Tibial artery (tissue), 4 donors: ENCODE measurements around the gene STAMBP.
"Not testable (repeated sequence)": the region's sequence is repeated elsewhere in the genome, so short reads cannot be mapped to it uniquely, and the experiment has no call there.

Experiments
- DNase-seq, 2 donors: peaks; one replicate each; pipeline ENCODE4 v3.0.0-alpha.2; 2019
- H3K27ac ChIP-seq, 2 donors: fragments of 200-600 bp; sonication (generic) in 1 of 2; 1 replicate in 1 of 2; 2 replicates in 1 of 2; pipeline ENCODE4 v1.5.1; 2018 to 2019; ENCODE audit warnings: mild to moderate bottlenecking in 1 of 2
- H3K27me3 ChIP-seq, 2 donors: fragments of 200-600 bp; sonication (generic) in 1 of 2; one replicate each; pipeline versions ENCODE4 v1.5.1 to v1.6.0; 2016 to 2019
- H3K36me3 ChIP-seq, 3 donors: fragments of 200-600 bp; sonication (generic) in 2 of 3; one replicate each; pipeline ENCODE4 v1.5.1; 2016 to 2019; ENCODE audit warnings: mild to moderate bottlenecking in 2 of 3
- H3K4me1 ChIP-seq, 4 donors: fragments of 200-600 bp; sonication (generic) in 2 of 4; 1 replicate in 3 of 4; 2 replicates in 1 of 4; pipeline ENCODE4 v1.5.1; 2016 to 2019
- H3K4me3 ChIP-seq, 2 donors: fragments of 200-600 bp; sonication (generic) in 1 of 2; 1 replicate in 1 of 2; 2 replicates in 1 of 2; pipeline ENCODE4 v1.5.1; 2018 to 2019; ENCODE audit warnings: mild to moderate bottlenecking in 2 of 2
- H3K9me3 ChIP-seq, 3 donors: fragments of 200-600 bp; sonication (generic) in 1 of 3; one replicate each; pipeline ENCODE4 v1.5.1; 2016 to 2019
- intact Hi-C: fragments of 100-400 bp; cut with DNase I; formaldehyde crosslinking; loops from one replicate; pipeline ENCODE4 v1.15.0; 2023; ENCODE audit warnings: low total_unique reads
- TF ChIP-seq, protein P1 (sequence below), 2 experiments: fragments of 200-600 bp in 1 of 2; fragments of 450-650 bp in 1 of 2; IDR thresholded peaks; one replicate each; pipeline ENCODE4 v1.5.1; 2017 to 2019; ENCODE audit warnings: antibody characterized with exemption in 2 of 2, mild to moderate bottlenecking in 1 of 2, moderate library complexity in 1 of 2

The STAMBP gene

GRCh38 chr2:73877071-73877802, 48.5 kb downstream of the STAMBP start:
- TF ChIP-seq, protein P1, sequence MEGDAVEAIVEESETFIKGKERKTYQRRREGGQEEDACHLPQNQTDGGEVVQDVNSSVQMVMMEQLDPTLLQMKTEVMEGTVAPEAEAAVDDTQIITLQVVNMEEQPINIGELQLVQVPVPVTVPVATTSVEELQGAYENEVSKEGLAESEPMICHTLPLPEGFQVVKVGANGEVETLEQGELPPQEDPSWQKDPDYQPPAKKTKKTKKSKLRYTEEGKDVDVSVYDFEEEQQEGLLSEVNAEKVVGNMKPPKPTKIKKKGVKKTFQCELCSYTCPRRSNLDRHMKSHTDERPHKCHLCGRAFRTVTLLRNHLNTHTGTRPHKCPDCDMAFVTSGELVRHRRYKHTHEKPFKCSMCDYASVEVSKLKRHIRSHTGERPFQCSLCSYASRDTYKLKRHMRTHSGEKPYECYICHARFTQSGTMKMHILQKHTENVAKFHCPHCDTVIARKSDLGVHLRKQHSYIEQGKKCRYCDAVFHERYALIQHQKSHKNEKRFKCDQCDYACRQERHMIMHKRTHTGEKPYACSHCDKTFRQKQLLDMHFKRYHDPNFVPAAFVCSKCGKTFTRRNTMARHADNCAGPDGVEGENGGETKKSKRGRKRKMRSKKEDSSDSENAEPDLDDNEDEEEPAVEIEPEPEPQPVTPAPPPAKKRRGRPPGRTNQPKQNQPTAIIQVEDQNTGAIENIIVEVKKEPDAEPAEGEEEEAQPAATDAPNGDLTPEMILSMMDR (IDR thresholded peaks at IDR 0.05) = no peak
- Histone ChIP-seq H3K4me3 (no peak overlapping the region), H3K9me3 (no peaks in the 10 kb centered on the region), H3K4me1 (no peaks in the 10 kb centered on the region), H3K27ac (no peak overlapping the region), H3K36me3 (no peaks in the 10 kb centered on the region), H3K27me3 (no peaks in the 10 kb centered on the region)
- intact Hi-C loops = no loop called here
- DNase-seq = no peak

GRCh38 chr2:73877984-73878383, 49.2 kb downstream of the STAMBP start:
- H3K9me3 ChIP-seq, DNase-seq, H3K36me3 ChIP-seq, H3K27me3 ChIP-seq, H3K4me3 ChIP-seq, intact Hi-C loops, H3K27ac ChIP-seq, H3K4me1 ChIP-seq: not testable (repeated sequence)

DNA sequence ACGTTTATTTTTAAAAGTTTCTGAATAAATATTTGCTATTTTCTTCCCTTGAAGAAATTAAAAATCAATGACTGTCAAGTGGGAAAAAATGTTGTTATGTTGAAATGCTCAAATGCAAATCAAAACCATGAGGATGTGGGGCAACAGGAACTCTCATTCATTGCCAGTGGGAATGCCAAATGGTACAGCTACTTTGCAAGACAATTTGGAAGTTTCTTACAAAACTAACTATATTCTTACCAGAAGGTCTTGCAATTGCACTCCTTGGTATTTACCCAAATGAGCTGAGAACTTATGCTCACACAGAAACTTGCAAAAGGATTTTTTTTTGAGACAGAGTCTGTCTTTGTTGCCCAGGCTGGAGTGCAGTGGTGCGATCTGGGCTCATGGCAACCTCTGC, 56.6 kb downstream of the STAMBP start:
- intact Hi-C loops = no loop called here
- H3K27ac ChIP-seq = no peak overlapping the region
- H3K9me3 ChIP-seq = no peaks in the 10 kb centered on the region
- H3K27me3 ChIP-seq = no peaks in the 10 kb centered on the region
- H3K36me3 ChIP-seq = no peaks in the 10 kb centered on the region
- TF ChIP-seq, protein P1 (IDR thresholded peaks at IDR 0.05) = no peak
- DNase-seq = no peak
- peaks cover 0 to 8% (median 2%) of the 10 kb centered on the region in 4 donors for H3K4me1 ChIP-seq
- H3K4me3 ChIP-seq = no peak overlapping the region

GRCh38 chr2:73886357-73886756, 57.6 kb downstream of the STAMBP start:
- peaks cover 0 to 18% (median 5%) of the 10 kb centered on the region in 4 donors for H3K4me1 ChIP-seq
- H3K27me3 ChIP-seq = no peaks in the 10 kb centered on the region
- H3K9me3 ChIP-seq = no peaks in the 10 kb centered on the region
- no peak for DNase-seq
- H3K27ac ChIP-seq = no peak overlapping the region
- H3K4me3 ChIP-seq = no peak overlapping the region
- no peaks in the 10 kb centered on the region for H3K36me3 ChIP-seq
- TF ChIP-seq, protein P1 (IDR thresholded peaks at IDR 0.05) = no peak
- intact Hi-C loops = no loop called here

GRCh38 chr2:73887596-73888353, 59.0 kb downstream of the STAMBP start:
- H3K4me3 ChIP-seq, H3K27me3 ChIP-seq, intact Hi-C loops, H3K27ac ChIP-seq, H3K9me3 ChIP-seq, H3K36me3 ChIP-seq, DNase-seq: not testable (repeated sequence)
- peaks cover 0 to 31% (median 10%) of the 10 kb centered on the region in 4 donors for H3K4me1 ChIP-seq

GRCh38 chr2:73888388-73888787, 59.6 kb downstream of the STAMBP start:
- Histone ChIP-seq H3K27ac (peak overlapping the region; percentile 5 to 91), H3K4me3 (no peak overlapping the region), H3K9me3 (no peaks in the 10 kb centered on the region), H3K27me3 (no peaks in the 10 kb centered on the region), H3K36me3 (no peaks in the 10 kb centered on the region), H3K4me1 (peaks cover 0 to 31% (median 10%) of the 10 kb centered on the region in 4 donors)
- DNase-seq = no peak
- TF ChIP-seq, protein P1 (IDR thresholded peaks at IDR 0.05) = no peak
- intact Hi-C loops = no loop called here
